D721Med (cell line): ENCODE measurements around the gene PLEKHN1.

Source experiments
- DNase-seq: peaks from one replicate; pipeline ENCODE4 v3.0.0; 2011; ENCODE audit warnings: low spot score; ENCODE audit not compliant: insufficient read length
- FAIRE-seq: peaks from 2 replicates; lab custom pipeline; 2011; peaks lifted over from hg19 to GRCh38; lab: Jason Lieb, UNC
- CTCF ChIP-seq: IDR thresholded peaks from 2 replicates; pipeline ENCODE4 v1.5.1; 2012; ENCODE audit warnings: mild to moderate bottlenecking, control low read depth; ENCODE audit not compliant: insufficient read depth; ENCODE audit errors: missing control alignments

PLEKHN1 gene, protein sequence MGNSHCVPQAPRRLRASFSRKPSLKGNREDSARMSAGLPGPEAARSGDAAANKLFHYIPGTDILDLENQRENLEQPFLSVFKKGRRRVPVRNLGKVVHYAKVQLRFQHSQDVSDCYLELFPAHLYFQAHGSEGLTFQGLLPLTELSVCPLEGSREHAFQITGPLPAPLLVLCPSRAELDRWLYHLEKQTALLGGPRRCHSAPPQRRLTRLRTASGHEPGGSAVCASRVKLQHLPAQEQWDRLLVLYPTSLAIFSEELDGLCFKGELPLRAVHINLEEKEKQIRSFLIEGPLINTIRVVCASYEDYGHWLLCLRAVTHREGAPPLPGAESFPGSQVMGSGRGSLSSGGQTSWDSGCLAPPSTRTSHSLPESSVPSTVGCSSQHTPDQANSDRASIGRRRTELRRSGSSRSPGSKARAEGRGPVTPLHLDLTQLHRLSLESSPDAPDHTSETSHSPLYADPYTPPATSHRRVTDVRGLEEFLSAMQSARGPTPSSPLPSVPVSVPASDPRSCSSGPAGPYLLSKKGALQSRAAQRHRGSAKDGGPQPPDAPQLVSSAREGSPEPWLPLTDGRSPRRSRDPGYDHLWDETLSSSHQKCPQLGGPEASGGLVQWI

GRCh38 chr1:966135-966703 is at the start of gene PLEKHN1:
Gene PLEKHN1 (plus strand): TSS chr1:966482. CDS start chr1:966532, 50 bp downstream.
- no peak for TF ChIP-seq CTCF
- DNase-seq (no peak), FAIRE-seq (no peak)

GRCh38 chr1:917076-917459 is 49.2 kb upstream of the PLEKHN1 start:
- no peak for TF ChIP-seq CTCF
- DNase-seq, result no peak
- FAIRE-seq, result no peak

DNA sequence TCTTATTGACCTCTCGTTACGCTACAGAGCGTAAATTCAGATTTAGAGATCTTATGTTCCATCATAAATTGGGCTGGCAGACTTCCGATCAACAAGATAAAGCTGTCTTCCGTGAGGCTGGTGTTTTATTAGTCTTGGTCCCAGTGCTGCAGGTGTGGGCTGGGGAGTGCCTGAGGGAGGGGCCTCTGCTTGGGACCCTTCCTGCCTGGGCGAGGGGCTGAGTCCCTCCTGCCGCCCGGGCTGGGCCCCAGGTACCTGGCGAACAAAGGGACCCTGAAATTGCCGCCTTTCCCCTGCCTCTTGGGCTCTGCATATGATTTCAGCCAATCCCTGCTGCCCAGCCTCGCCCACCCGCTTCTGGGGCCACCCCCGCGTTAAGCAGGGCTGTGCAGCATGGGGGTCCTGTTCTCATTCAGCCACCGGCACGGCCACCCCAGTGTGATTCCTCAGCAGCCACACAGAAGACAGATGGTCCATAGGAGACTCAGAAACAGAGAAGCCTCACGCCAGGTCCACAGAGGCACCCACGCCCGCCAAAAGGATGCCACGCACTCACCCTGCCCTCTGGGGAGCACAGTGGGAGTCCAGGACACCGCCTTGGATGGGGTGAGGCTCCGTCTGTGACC is 48.7 kb upstream of the PLEKHN1 start:
- FAIRE-seq (no peak), DNase-seq (no peak)
- TF ChIP-seq CTCF, result no peak

GRCh38 chr1:918353-918752 is 47.9 kb upstream of the PLEKHN1 start:
- FAIRE-seq, result no peak
- no peak for TF ChIP-seq CTCF
- DNase-seq, result no peak

- DNase-seq, result no peak
- FAIRE-seq, result no peak
- no peak for TF ChIP-seq CTCF
These were observed 47.4 kb upstream of the PLEKHN1 start for GRCh38 chr1:918843-919242.

- no peak for FAIRE-seq
These were observed 46.9 kb upstream of the PLEKHN1 start for GRCh38 chr1:919271-919872.

More at GRCh38 chr1:919271-919872, 46.9 kb upstream of the PLEKHN1 start:
- no peak for DNase-seq
- peak; percentile 21 for TF ChIP-seq CTCF
